ENCODE results near the gene CAMK2B.

DNA sequence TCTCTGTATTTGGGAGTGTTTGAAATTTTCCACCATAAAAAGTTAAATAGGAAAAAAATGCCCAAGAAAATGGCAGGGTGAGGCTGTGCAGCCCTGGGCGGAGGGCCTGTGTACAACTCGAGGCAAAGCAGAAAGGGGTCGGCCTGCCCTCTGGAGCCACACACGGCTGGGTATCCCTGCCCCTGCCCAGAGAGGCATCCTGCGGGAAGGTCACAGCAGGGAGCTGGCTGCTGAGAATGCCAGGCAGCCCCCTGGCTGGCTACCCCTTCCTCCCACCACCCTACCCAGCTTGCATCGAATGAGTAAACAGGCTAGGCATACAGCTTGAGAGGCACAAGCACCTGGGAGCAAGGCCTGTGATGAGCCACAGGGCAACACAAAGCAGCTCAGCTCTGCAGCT lies 46.1 kb downstream of the CAMK2B start:
- TF ChIP-seq, protein P1, sequence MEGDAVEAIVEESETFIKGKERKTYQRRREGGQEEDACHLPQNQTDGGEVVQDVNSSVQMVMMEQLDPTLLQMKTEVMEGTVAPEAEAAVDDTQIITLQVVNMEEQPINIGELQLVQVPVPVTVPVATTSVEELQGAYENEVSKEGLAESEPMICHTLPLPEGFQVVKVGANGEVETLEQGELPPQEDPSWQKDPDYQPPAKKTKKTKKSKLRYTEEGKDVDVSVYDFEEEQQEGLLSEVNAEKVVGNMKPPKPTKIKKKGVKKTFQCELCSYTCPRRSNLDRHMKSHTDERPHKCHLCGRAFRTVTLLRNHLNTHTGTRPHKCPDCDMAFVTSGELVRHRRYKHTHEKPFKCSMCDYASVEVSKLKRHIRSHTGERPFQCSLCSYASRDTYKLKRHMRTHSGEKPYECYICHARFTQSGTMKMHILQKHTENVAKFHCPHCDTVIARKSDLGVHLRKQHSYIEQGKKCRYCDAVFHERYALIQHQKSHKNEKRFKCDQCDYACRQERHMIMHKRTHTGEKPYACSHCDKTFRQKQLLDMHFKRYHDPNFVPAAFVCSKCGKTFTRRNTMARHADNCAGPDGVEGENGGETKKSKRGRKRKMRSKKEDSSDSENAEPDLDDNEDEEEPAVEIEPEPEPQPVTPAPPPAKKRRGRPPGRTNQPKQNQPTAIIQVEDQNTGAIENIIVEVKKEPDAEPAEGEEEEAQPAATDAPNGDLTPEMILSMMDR (IDR thresholded peaks at IDR 0.05; ENCODE audit: borderline replicate concordance, extremely low read depth, low read length, poor library complexity, severe bottlenecking): no peak
- TF ChIP-seq EZH2 (IDR thresholded peaks at IDR 0.05; ENCODE audit: borderline replicate concordance, low read depth, low read length, severe bottlenecking): no peak
